MCF 10A (cell line): Measurements from ENCODE around the gene APOO. TPM values are rescaled to one million over a fixed set of nuclear protein-coding genes. Genes with fewer than 3 reads are reported as not detected.

Experiments used
- BruUV-seq: library from RNA; stranded (reverse); fragments of 400-500 nt; replicated peaks from 2 replicates; lab custom pipeline; 2021; lab: Mats Ljungman, UMichigan
- CTCF ChIA-PET: fragments of 300-600 bp; sonication (Branson Sonifier 250); formaldehyde crosslinking; extraction: SDS; loops from one replicate; lab custom pipeline; 2021; ENCODE audit warnings: antibody characterized with exemption, inconsistent platforms; lab: Yijun Ruan, JAX
- POLR2A ChIA-PET: fragments of 300-600, 350-650 bp; sonication (Branson Sonifier 250); formaldehyde crosslinking; extraction: SDS; loops from one replicate; lab custom pipeline; 2020; ENCODE audit warnings: antibody characterized with exemption, inconsistent platforms; lab: Yijun Ruan, JAX
- DNase-seq: peaks from one replicate; pipeline ENCODE4 v3.0.0-alpha.2; 2018; ENCODE audit not compliant: unreplicated experiment
- H3K27ac Mint-ChIP-seq: one replicate; pipeline ENCODE4 v1.8.0; 2022; ENCODE audit warnings: mild to moderate bottlenecking, low read depth, mixed read lengths; ENCODE audit not compliant: unreplicated experiment
- H3K27me3 Mint-ChIP-seq: one replicate; pipeline ENCODE4 v1.8.0; 2022; ENCODE audit warnings: mixed read lengths; ENCODE audit not compliant: insufficient read depth, unreplicated experiment
- H3K36me3 Mint-ChIP-seq: one replicate; pipeline ENCODE4 v1.8.0; 2022; ENCODE audit warnings: mild to moderate bottlenecking, moderate library complexity, mixed read lengths; ENCODE audit not compliant: insufficient read depth, unreplicated experiment
- H3K4me1 Mint-ChIP-seq: one replicate; pipeline ENCODE4 v1.8.0; 2022; ENCODE audit warnings: mixed read lengths; ENCODE audit not compliant: insufficient read depth, unreplicated experiment
- H3K4me3 Mint-ChIP-seq: one replicate; pipeline ENCODE4 v1.8.0; 2022; ENCODE audit warnings: mild to moderate bottlenecking, moderate library complexity, mixed read lengths; ENCODE audit not compliant: unreplicated experiment
- H3K9me3 Mint-ChIP-seq: one replicate; pipeline ENCODE4 v1.8.0; 2022; ENCODE audit warnings: mixed read lengths; ENCODE audit not compliant: unreplicated experiment
- CTCF ChIP-seq: fragments of 200-600 bp; IDR thresholded peaks from one replicate; pipeline ENCODE4 v1.8.0; 2022; ENCODE audit warnings: antibody characterized with exemption, mild to moderate bottlenecking; ENCODE audit not compliant: unreplicated experiment
- intact Hi-C: fragments of 100-400 bp; cut with micrococcal nuclease; formaldehyde crosslinking; loops from 2 replicates; pipeline ENCODE4 v1.14.1; 2022
- total RNA-seq: library from RNA; stranded (reverse); gene quantifications from 2 replicates; pipeline ENCODE4 v1.2.3, GENCODE V29; 2022

APOO gene
- total RNA-seq, 1 experiment from 2014 or later: 35.9 TPM

- Mint-ChIP-seq H3K27me3 (peaks cover 68% of the 10 kb centered on the region), H3K4me1 (no peaks in the 10 kb centered on the region), H3K27ac (no peak overlapping the region), H3K9me3 (no peaks in the 10 kb centered on the region), H3K4me3 (no peak overlapping the region), H3K36me3 (no peaks in the 10 kb centered on the region)
- ChIA-PET CTCF (no interaction called here), POLR2A (no interaction called here)
- TF ChIP-seq CTCF: no peak
- no peak for DNase-seq
- BruUV-seq: no TSS peak
- intact Hi-C loops: no loop called here
Measured at GRCh38 chrX:23939203-23939602, 31.5 kb upstream of the APOO start.

- TF ChIP-seq CTCF: no peak
- BruUV-seq: no TSS peak
- peaks cover 63% of the 10 kb centered on the region for H3K27me3 Mint-ChIP-seq
- DNase-seq: no peak
- H3K27ac Mint-ChIP-seq: no peak overlapping the region
- CTCF ChIA-PET: interaction anchor here (1.6 kb wide), 1 partner anchor 115 kb away, joined by 4 read pairs; no protein-coding TSS in a partner anchor
- H3K4me1 Mint-ChIP-seq: no peaks in the 10 kb centered on the region
- POLR2A ChIA-PET: no interaction called here
- no peaks in the 10 kb centered on the region for H3K9me3 Mint-ChIP-seq
- intact Hi-C loops: no loop called here
- H3K4me3 Mint-ChIP-seq: no peak overlapping the region
- H3K36me3 Mint-ChIP-seq: no peaks in the 10 kb centered on the region
Measured at GRCh38 chrX:23938690-23939089, 31.0 kb upstream of the APOO start.

- TF ChIP-seq CTCF: no peak
- no peak for DNase-seq
- POLR2A ChIA-PET: no interaction called here
- no peak overlapping the region for H3K27ac Mint-ChIP-seq
- intact Hi-C loops: no loop called here
- peaks cover 56% of the 10 kb centered on the region for H3K27me3 Mint-ChIP-seq
- no peak overlapping the region for H3K4me3 Mint-ChIP-seq
- H3K9me3 Mint-ChIP-seq: no peaks in the 10 kb centered on the region
- H3K4me1 Mint-ChIP-seq: no peaks in the 10 kb centered on the region
- CTCF ChIA-PET: interaction anchor here (1.1 kb wide), 1 partner anchor 12 kb away, joined by 5 read pairs; no protein-coding TSS in a partner anchor
- no peaks in the 10 kb centered on the region for H3K36me3 Mint-ChIP-seq
- BruUV-seq: no TSS peak
Measured at GRCh38 chrX:23937100-23937499, 29.4 kb upstream of the APOO start.

GRCh38 chrX:23936180-23936579 lies 28.4 kb upstream of the APOO start:
- TF ChIP-seq CTCF: no peak
- Mint-ChIP-seq H3K4me3 (no peak overlapping the region), H3K4me1 (no peaks in the 10 kb centered on the region), H3K27ac (no peak overlapping the region), H3K9me3 (no peaks in the 10 kb centered on the region), H3K27me3 (peaks cover 61% of the 10 kb centered on the region), H3K36me3 (no peaks in the 10 kb centered on the region)
- no peak for DNase-seq
- no TSS peak for BruUV-seq
- POLR2A ChIA-PET: no interaction called here
- intact Hi-C loops: no loop called here
- CTCF ChIA-PET: interaction anchor here (1.1 kb wide), 1 partner anchor 13 kb away, joined by 5 read pairs; no protein-coding TSS in a partner anchor
